Stimulated activated naive CD8-positive, alpha-beta T cell treated with anti-CD3 and anti-CD28 coated beads, Interleukin-15, Interleukin-2, amounts not matched to agents 100 ng/mL and 50 ng/mL, for 24 hours (primary cell): ENCODE data around the gene CCDC15.

Source experiments
- H3K27ac Mint-ChIP-seq: one replicate; pipeline ENCODE4 v1.8.0; 2021; ENCODE audit warnings: mild to moderate bottlenecking, mixed read lengths
- H3K27me3 Mint-ChIP-seq: one replicate; pipeline ENCODE4 v1.8.0; 2021; ENCODE audit warnings: mixed read lengths
- H3K36me3 Mint-ChIP-seq: one replicate; pipeline ENCODE4 v1.8.0; 2021; ENCODE audit warnings: low read depth, mixed read lengths
- H3K4me1 Mint-ChIP-seq: one replicate; pipeline ENCODE4 v1.8.0; 2021; ENCODE audit warnings: low read depth, mixed read lengths
- H3K4me3 Mint-ChIP-seq: one replicate; pipeline ENCODE4 v1.8.0; 2021; ENCODE audit warnings: mild to moderate bottlenecking, mixed read lengths
- H3K9me3 Mint-ChIP-seq: one replicate; pipeline ENCODE4 v1.8.0; 2021; ENCODE audit warnings: mixed read lengths

Gene CCDC15, protein sequence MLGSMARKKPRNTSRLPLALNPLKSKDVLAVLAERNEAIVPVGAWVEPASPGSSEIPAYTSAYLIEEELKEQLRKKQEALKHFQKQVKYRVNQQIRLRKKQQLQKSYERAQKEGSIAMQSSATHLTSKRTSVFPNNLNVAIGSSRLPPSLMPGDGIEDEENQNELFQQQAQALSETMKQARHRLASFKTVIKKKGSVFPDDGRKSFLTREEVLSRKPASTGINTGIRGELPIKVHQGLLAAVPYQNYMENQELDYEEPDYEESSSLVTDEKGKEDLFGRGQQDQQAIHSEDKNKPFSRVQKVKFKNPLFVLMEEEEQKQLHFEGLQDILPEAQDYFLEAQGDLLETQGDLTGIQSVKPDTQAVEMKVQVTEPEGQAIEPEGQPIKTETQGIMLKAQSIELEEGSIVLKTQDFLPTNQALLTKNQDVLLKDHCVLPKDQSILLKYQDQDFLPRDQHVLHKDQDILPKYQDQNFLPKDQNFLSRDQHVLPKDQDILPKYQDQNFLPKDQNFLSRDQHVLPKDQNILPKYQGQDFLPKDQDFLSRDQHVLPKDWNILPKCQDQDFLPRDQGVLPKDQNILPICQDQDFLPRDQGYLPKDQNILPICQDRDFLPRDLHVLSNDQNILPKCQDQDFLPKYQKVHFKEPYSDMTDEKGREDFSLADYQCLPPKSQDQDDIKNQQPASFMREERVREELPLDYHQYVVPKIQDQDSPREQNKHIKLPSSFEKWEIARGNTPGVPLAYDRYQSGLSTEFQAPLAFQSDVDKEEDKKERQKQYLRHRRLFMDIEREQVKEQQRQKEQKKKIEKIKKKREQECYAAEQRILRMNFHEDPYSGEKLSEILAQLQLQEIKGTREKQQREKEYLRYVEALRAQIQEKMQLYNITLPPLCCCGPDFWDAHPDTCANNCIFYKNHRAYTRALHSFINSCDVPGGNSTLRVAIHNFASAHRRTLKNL

GRCh38 chr11:124953753-124954589 is at the start of gene CCDC15:
CCDC15 (plus strand) TSS chr11:124954202; CDS start chr11:124954733, 531 bp downstream.
- Mint-ChIP-seq H3K4me3 (no peak within 1 kb of the TSS), H3K27ac (no peak within 1 kb of the TSS), H3K36me3 (peaks cover 4% of the 10 kb centered on the region), H3K4me1 (peaks cover 8% of the 10 kb centered on the region), H3K9me3 (no peaks in the 10 kb centered on the region), H3K27me3 (no peaks in the 10 kb centered on the region)

DNA sequence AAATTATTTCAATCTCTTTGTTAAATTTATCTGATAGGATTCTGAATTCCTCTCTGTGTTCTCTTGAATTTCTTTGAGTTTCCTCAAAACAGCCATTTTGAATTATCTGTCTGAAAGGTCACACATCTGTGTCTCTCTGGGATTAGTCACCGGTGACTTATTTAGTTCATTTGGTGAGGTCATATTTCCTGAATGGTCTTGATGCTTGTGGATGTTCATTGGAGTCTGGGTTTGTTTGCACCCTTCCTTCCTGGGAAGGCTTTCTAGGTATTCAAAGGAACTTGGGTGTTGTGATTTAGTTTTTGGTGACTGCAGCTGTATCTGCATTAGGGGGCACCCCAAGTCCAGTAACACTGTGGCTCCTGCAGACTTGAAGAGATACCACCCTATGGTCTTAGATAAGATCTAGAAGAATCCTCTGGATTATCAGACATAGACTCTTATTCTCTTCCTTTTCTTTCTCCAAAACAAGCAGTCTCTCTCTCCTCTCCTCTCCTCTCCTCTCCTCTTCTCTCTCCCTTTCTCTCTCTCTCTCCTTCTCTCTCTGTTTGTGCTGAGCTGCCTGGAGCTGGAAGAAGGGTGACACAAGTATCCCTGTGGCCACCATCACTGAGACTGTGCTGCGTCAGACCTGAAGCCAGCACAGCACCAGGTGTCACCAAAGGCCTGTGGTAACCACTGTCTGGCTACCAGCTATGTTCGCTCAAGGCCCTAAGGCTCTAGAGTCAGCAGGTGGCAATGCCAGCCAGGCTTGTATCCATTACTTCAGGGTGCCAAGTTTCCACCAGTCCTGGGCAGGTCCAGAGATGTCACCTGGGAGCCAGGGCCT is 38.2 kb upstream of the CCDC15 start:
- Mint-ChIP-seq H3K27ac (no peak overlapping the region), H3K9me3 (peaks cover 7% of the 10 kb centered on the region), H3K4me3 (no peak overlapping the region), H3K27me3 (peaks cover 11% of the 10 kb centered on the region), H3K4me1 (peaks cover 2% of the 10 kb centered on the region), H3K36me3 (peaks cover 6% of the 10 kb centered on the region)

DNA sequence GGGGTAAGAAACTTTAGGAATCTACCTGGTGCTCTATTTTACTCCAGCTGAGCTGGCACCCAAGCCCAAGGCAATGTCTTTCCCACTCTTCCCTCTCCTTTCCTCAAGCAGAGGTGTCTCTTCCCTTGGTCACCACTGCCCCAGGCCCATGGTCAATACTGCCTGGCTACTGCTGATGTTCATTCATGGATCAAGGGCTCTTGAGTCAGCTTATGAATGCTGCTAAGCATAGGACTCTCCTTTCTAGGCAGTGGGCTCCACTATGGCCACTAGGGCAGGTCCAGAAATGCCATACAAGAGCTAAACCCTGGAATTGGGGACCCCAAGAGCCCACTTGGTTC is 37.7 kb upstream of the CCDC15 start:
- H3K27ac Mint-ChIP-seq, result no peak overlapping the region
- peaks cover 11% of the 10 kb centered on the region for H3K27me3 Mint-ChIP-seq
- no peak overlapping the region for H3K4me3 Mint-ChIP-seq

DNA sequence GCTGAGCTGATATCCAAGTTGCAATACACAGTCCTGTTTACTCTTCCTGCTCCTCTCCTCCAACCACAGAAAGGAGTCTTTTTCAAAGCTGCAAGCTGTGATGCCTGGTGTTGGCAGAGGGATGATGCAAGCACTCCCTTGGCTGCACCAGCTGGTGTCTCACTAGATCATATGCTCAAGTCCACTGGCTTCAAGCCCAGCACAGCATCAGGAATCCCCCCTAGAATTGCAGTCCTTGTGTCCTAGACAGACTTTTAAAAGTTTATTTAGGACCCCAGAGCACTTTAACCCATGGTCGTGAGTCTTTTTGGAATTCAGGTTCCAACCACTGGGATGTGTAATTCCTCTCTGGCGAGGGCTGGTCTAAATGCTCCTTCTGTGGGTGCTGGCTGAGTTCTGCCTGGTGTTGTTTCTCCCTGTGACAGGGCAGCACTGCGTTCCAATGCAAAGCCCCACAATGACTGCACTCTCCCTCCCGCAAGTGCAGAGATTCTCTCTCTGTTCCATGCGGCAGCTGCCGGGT is 36.8 kb upstream of the CCDC15 start:
- peaks cover 6% of the 10 kb centered on the region for H3K27me3 Mint-ChIP-seq
- H3K4me3 Mint-ChIP-seq, result no peak overlapping the region
- no peak overlapping the region for H3K27ac Mint-ChIP-seq
- no peaks in the 10 kb centered on the region for H3K36me3 Mint-ChIP-seq
- peaks cover 3% of the 10 kb centered on the region for H3K4me1 Mint-ChIP-seq
- no peaks in the 10 kb centered on the region for H3K9me3 Mint-ChIP-seq

More for the DNA sequence above, 37.7 kb upstream of the CCDC15 start:
- peaks cover 7% of the 10 kb centered on the region for H3K9me3 Mint-ChIP-seq
- peaks cover 6% of the 10 kb centered on the region for H3K36me3 Mint-ChIP-seq
- peaks cover 3% of the 10 kb centered on the region for H3K4me1 Mint-ChIP-seq

DNA sequence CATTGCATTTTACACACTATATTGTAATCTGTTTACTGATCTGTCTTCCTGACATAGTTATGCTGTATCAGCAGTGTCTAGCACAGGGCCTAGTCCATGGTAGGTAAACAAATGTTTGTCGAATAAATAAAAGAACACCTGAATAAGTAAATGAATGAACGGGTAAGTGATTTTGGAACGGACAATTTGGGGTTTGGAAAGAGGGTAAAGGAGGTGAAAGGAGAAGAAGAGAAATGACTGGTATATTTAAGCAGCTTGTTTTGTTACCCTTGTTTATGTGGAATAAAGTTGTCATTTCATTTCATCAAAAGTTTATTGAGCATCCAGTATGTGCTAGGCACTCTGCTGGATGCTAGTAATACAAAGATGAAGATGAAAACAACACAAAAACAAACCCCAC is 35.1 kb upstream of the CCDC15 start, which contains the start of gene HEPN1:
HEPN1 (plus strand) TSS at position 301 of the 400 bp plus-strand sequence.
- no peaks in the 10 kb centered on the region for H3K36me3 Mint-ChIP-seq
- no peak within 1 kb of the TSS for H3K27ac Mint-ChIP-seq
- peaks cover 6% of the 10 kb centered on the region for H3K27me3 Mint-ChIP-seq
- H3K4me1 Mint-ChIP-seq, result peaks cover 12% of the 10 kb centered on the region
- no peak within 1 kb of the TSS for H3K4me3 Mint-ChIP-seq
- H3K9me3 Mint-ChIP-seq, result no peaks in the 10 kb centered on the region

DNA sequence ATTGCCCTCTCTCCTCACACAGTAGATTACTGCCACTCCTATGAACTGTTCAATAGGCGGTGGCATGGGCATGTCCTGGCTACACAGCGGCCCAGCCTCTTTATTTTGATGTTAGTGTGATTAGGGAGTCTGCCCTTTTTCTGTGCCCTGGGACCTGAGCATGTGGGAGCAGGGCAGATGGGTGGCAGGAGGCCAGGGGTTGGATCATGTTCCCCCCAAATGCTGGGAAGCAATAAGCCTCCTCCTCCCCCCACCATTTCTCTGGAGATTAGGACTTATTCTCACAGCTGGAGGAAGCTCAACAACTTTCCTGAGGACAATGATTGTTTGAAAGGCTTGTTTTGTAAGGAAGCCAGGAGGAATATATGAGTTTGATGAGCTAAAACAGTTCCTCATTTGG is 34.1 kb upstream of the CCDC15 start:
- Mint-ChIP-seq H3K4me1 (peaks cover 12% of the 10 kb centered on the region), H3K27me3 (peaks cover 6% of the 10 kb centered on the region), H3K9me3 (no peaks in the 10 kb centered on the region), H3K36me3 (no peaks in the 10 kb centered on the region), H3K4me3 (no peak overlapping the region), H3K27ac (no peak overlapping the region)

DNA sequence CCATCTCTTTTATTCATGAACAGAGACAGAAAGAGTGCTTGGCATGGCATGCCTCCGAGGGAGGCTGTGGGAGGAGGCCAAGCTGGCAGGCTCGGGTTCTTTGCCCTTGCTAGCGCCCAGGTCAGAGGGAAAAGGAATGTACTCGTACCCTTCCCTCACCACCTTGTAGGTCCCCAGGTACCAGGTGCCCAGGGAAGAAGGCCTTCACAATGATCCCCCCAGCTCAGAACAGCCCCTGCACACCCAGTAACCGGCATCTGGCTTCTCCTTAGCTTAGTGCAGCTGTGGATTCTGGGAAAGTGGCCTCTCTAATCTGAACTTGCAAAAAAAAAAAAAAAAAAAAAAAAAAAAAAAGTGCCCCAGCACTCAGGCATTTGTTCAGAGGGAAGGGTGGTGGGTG is 33.6 kb upstream of the CCDC15 start:
- peak overlapping the region; percentile 56 for H3K4me3 Mint-ChIP-seq
- H3K36me3 Mint-ChIP-seq, result no peaks in the 10 kb centered on the region
- peaks cover 6% of the 10 kb centered on the region for H3K27me3 Mint-ChIP-seq
- H3K4me1 Mint-ChIP-seq, result peaks cover 12% of the 10 kb centered on the region
- H3K27ac Mint-ChIP-seq, result no peak overlapping the region
- no peaks in the 10 kb centered on the region for H3K9me3 Mint-ChIP-seq

DNA sequence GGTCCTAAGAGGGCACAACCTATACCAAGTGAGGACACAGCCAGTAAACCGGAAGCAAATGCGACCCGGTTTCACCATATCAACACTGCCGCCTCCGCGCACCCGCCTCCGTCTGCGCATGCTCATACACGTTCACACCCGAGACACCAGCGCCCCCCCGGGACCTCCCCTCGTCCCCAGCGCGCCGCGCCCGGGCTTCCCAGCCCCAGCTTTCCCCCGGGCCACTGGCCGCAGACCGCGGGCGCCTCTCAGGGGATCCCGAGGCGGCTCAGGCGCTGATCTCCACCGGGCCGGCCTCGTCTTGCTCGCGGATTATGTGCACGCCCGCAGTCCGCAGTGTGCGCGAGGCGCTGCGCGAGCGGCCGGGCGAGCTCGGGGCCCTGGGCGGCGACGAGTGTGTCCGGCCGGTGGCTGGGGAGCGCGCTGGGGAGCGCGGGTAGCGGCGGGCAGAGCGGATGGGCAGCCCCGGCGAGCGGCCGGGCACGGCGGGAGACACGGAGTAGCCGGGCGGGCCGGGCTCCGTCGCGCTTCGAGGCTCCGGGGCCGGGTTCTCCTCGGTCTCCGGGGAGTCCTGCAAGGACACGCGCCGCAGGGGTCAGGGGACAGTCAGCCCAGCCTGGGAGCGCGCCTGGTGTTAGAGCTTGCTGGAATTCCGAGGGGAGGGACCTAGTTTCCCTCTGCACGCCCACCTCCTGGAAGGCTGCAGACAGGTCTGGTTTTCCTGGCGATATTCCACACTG is 33.0 kb upstream of the CCDC15 start:
- Mint-ChIP-seq H3K4me1 (peaks cover 12% of the 10 kb centered on the region), H3K27ac (peak overlapping the region; percentile 29), H3K36me3 (no peaks in the 10 kb centered on the region), H3K4me3 (peak overlapping the region; percentile 56), H3K27me3 (peaks cover 4% of the 10 kb centered on the region), H3K9me3 (no peaks in the 10 kb centered on the region)

- Mint-ChIP-seq H3K4me1 (peaks cover 12% of the 10 kb centered on the region), H3K4me3 (no peak overlapping the region), H3K27me3 (peaks cover 3% of the 10 kb centered on the region), H3K36me3 (no peaks in the 10 kb centered on the region), H3K9me3 (no peaks in the 10 kb centered on the region), H3K27ac (no peak overlapping the region)
Measured at GRCh38 chr11:124922831-124923230, 31.2 kb upstream of the CCDC15 start.

DNA sequence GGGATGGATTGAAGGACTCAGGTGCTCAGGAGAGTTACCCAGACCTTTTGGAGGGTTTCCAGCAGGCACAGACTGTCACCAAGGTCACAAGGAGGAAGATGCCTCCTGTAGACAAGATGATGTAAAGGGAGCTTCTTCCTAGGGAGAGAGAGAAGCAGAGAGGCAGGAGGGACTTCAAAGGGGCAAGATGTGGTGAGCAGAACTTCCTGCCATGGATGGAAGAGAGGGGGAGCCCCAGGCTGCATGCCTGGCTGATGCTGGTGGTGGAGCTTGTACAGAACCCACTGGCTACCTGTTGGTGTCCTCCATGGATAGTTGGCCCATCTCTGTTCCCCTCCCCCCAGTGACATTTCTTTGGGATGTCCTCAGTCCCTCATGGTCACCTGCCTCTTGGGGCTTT is 30.7 kb upstream of the CCDC15 start:
- no peak overlapping the region for H3K27ac Mint-ChIP-seq

GRCh38 chr11:124928942-124929665 is 24.9 kb upstream of the CCDC15 start:
- no peaks in the 10 kb centered on the region for H3K36me3 Mint-ChIP-seq
- no peaks in the 10 kb centered on the region for H3K27me3 Mint-ChIP-seq
- peaks cover 9% of the 10 kb centered on the region for H3K4me1 Mint-ChIP-seq
- no peak overlapping the region for H3K27ac Mint-ChIP-seq
- no peak overlapping the region for H3K4me3 Mint-ChIP-seq
- no peaks in the 10 kb centered on the region for H3K9me3 Mint-ChIP-seq

More for the DNA sequence above, 30.7 kb upstream of the CCDC15 start:
- Mint-ChIP-seq H3K36me3 (no peaks in the 10 kb centered on the region), H3K27me3 (peaks cover 3% of the 10 kb centered on the region), H3K4me1 (peaks cover 12% of the 10 kb centered on the region), H3K4me3 (no peak overlapping the region), H3K9me3 (no peaks in the 10 kb centered on the region)

GRCh38 chr11:124930799-124931198 is 23.2 kb upstream of the CCDC15 start:
- Mint-ChIP-seq H3K4me1 (peaks cover 9% of the 10 kb centered on the region), H3K27me3 (no peaks in the 10 kb centered on the region), H3K36me3 (no peaks in the 10 kb centered on the region), H3K27ac (no peak overlapping the region), H3K4me3 (no peak overlapping the region), H3K9me3 (no peaks in the 10 kb centered on the region)
